ENCODE measurements around the gene WDR37.

WDR37 gene

DNA sequence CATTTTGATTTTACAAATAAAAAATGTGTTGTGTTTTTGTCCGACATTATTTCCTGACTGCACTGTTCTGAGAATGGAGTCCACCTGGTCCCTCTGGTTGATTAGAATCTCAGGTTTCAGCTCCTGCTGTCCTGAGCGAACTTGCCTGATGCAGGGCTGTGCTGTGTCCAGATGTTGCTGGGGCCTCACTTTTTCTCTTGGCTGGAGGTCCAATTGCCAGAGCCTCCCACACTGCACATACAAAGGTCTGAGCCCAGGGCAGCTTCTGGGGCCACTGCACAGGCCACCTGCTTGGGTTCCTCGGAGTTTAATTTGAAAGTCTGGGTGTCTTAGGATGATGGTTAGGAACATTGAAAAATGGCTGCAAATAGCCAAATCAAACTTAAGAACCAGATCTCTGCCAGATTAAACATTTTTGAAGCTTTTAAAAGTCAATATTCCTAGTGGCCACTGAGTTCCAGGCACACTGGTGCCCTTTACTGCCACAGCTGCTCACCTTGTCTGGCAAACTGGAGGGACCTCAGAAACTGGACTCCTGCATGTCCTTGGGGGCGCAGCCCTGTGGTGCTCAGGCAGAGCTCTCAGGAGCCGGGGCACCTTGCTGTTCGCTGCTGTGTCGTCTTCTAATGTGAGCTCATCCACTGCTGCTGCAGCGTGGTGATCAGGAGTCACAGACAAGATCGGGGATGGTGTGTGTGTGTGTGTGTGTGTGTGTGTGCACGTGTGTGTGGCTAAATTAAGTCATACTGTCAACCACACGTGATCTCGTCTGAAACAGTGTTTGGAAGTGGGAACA is 75.0 kb downstream of the WDR37 start:
- DNase-seq, result no peak

DNA sequence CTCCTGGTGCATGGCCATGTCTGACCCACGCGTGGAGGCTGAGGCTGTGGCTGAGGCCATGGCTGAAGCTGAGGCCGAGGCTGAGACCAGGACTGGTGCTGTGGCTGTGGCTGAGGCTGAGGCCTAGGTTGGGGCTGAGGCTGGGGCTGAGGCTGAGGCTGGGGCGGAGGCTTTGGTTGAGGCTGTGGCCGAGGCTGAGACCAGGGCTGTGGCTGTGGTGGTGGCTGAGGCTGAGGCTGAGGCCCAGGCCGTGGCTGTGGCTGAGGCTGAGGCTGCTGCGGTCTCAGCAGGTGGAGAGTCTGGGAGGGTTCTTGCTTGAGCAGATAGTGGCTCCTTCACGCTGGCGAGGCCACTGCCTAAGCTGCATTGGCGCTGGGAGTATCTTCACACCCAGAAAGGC is 76.4 kb downstream of the WDR37 start:
- no peak for DNase-seq

DNA sequence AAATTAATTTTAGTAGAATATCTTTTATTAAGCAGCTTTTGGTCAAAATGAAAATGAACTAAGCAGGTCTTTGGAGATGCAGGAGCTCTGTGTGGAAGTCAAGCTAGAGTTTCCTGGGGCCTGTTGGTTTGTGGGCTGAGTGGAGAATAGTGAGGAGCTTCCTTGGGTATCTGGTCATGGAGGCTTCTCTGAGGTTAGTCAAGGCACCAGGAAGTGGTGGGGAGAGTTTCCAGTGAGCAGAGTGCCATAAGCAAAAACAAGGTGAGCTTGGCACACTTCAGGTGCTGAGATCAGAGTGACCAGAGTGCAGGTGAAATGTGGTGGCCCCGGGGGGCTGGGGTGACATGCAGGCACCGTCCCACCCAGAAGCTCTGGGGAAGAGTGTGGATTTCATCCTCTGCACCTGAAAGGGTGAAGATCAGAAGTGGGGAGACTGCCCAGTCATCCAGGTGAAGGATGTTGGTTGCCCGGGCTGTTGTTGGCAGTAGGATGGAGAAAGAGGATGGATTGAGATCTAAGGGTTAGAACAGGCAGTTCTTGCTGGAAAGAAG is 77.4 kb downstream of the WDR37 start:
- no peak for DNase-seq

DNA sequence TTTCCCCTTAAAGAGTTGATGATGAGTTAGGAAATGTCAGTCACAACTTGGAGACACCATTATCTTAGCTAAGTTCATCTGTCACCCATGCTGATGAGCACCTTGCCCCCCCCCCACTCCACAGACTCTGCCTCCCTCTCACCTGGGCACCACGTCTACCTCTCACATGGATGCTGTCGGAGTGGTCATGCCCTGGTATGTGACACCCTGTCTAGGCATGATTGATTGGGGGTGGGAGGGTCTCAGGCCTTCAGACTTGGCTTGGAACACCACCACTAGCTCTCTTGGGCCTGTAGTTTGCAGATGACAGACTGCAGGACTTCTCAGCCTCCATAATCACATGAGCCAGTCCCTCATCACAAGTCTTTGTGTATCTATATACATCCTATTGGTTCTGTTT is 78.0 kb downstream of the WDR37 start:
- no peak for DNase-seq

DNA sequence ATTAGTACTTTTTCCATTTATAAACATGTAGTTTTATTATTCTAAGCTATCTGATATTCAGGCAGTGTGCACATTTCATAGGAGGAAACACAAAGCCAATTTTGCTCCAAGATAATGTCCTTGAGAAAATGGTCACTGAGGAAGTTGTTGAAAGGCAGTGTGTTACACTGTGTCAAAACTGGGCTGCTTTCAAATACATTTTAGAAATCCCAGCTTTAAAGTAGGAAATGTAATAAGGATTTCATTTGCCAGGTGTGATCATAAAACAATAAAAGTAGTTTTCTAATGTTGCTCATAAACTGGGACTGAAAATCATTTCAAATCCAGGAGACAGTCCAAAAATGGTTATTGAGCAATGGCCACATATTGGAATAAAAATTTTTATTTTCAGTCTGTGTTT is 80.1 kb downstream of the WDR37 start:
- no peak for DNase-seq

DNA sequence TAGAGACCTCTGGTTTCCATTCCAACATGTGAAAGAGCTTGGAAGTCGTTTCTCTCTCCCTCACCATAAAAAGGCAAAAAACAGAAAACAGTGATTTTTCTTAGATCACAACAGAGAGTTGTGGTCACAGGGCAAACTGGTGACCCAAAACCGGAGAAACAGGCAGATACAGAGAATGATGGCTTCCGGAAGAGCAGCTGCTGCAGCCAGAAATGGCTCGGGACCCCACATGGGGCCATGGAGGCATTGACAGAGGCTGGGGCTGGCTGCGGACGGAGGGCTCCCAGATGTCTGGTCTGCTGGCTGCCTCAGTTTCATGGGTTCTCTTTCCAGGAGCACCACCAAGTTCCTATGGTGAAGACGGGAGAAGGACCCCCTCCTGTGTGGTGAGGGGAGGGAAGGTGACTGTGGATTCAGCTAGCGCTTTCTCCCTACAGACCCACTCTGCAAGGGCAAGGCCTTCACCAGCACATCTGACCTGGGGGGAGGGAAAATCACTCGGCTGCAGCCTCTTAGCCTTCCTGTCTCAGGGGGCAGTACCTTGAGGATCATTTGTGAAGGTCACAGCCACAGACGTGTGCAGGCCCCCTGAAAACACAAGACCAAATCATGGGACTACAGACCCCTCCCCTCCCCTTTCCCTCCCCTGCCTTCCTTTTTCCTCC is 81.4 kb downstream of the WDR37 start:
- DNase-seq, result no peak

DNA sequence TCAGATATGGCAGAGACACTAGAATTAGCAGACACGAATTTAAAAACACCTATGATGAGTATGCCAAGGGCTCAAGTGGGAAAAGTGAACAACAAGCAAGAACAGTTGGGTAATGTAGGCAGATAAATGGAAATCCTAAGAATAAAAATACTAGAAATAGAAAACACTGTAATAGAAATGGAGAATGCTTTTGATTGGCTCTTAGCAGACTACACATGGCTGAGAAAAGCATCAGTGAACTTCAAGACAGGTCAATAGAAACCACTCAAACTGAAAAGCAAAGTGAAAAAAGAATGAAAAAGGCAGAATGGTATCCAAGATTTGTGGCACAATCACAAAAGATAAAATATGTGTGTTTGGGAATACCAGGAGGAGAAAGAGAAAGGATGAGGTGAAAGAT is 82.3 kb downstream of the WDR37 start:
- DNase-seq, result no peak

DNA sequence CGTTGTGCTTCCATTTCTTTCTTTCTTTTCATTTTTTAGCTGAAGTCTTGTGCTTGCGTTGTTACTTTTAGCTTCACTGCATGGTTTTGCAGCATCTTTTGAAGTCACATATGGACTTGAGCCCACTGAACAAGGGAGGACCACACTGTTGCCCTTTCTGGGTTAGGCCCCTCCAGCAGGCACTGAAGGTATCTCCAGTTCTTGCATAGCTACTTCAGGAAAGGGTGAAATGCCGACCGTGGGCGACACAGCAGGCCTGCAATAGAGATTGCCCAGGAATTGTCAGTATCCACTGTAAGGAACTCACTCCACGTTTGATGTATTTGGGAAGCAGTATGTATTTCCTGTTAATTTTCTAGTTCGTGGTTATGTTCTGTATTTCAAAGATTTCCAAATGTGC is 85.1 kb downstream of the WDR37 start:
- no peak for DNase-seq

DNA sequence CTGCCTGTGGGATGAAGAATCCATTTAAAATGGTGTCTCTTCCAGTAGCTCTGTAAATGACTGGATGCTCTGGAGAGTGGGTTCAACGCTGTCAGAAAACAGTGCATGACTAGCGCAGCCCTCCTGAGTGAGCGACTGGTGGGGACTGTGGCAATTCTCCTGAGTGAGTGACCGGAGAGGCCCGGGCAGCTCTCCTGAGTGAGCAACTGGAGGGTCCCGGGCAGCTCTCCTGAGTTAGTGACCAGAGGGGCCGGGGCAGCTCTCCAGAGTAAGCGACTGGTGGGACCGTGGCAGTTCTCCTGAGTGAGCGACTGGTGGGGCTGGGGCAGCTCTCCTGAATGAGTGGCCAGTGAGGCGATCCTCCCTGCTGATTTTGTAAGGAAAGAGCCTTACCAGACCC is 85.5 kb downstream of the WDR37 start:
- DNase-seq, result no peak

DNA sequence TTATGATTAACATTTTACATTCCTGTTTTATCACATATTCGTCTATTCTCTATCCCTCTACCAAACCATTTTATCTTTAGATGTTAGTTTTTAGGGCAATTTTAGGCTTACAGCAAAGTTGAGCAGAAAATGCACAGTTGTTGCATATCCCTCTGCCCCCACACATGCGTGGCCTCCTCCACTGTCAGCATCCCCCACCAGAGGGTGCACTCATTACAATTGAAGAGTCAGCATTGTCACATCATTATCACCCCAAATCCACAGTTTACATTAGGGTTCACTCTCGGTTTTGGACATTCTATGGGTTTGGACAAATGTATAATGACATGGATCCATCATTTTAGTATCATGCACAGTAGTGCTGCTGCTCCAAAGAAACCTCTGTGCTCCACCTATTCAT is 86.4 kb downstream of the WDR37 start:
- no peak for DNase-seq

DNA sequence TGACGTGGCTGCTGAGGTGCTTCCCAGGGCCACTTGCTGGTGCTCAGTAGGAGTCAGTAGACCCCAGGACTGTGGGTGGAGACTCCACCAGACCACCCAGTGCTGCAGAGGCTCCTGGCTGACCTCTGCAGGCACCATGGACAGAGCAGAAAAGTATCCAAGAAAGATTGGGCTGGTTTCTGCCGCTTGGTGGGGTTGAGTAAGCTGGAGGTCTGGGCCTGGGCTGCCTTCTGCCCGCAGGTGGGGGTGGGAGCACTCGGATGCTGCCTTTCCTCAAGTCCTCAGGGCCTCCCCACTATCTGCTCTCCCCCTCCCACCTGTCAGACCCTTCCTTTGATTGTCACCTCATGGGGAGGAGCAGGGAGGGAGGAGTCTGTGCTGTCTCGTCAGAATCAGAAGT is 91.6 kb downstream of the WDR37 start:
- DNase-seq, result no peak

DNA sequence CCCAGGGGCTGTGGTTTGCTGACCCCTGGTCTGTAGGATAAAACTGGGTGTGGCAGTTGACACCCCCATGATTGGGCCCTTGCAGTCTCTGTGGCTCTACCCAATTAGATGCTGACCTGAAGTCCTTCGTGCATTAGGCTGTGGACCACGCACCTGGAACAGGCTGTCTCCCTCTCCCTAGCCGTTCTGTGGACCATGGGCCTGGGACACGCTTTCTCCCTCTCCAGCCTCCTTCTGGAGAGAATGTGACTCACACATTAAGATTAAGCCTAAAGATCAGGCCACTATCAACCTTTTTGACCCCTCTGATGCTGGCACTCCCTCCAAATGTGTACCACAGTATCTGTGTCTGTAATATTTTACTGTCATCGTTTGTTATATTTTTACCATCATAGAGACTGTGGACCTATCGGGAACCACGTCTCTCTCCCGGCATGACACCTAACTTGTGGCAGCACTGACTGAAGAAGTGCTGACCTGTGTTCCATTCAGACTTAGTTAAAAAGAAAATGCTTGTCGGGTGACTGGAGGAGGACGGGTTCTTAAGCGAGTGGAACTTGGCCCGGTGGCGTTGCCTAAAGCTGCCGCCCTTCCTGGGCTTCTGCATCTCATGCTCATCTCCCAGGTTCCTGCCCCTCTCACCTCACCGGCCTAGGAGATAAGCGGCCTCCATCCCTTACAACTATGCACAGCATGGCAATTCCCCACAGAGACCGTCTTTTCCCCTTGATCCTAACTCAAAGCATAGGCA is 92.8 kb downstream of the WDR37 start:
- no peak for DNase-seq

DNA sequence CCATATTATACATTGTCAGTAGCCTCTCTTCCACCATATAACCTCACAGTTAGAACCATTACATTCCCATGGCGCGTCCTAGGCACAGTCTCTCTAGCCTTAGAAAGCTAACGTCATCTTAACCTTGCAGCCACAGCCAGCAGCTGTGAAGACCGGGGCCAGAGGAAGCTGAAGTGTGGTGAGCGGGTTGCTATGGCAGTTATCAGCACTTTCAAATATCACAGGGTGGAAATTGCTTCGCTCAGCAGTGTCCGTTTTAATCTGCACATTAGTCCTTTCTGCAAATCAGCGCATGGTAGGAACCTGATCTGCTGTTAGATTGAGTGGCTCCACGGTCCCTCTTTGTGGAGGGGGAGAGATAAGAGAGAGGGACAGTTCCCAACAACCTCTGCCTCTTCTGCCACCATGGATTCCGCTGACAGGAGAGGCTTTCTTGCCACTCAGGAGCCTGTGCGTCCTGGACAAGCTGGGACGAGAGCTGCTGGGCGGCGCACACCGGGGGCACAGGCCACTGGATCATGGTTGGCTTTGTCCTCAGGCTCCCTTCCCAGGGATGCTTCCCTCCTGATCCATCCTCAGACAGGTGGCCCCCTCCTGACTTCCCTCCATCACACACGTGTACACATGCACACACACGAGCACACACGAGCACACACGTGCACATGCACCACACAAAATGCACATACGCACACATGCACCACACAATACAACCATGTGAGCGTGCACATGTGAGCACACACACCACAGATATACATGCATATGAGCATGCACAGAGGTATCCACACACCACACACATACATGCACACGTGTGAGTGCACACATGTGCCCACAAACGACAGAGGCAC is 93.8 kb downstream of the WDR37 start:
- no peak for DNase-seq

DNA sequence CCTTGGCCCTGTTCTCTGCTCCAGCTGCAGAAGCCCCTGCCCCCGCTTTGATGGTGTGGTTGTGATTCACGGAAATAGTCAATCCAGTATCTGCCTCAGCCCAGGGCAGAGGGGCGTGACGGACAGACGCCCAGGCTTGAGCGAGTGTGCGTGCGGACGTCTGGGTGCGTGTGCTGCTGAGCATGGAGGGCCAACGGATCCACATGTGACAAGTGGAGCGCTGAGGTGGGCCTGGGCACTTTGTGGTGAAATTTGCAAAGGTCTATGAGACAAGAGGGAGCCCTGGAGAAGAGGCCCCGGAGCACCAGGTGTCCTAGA is 94.4 kb downstream of the WDR37 start:
- DNase-seq, result no peak

DNA sequence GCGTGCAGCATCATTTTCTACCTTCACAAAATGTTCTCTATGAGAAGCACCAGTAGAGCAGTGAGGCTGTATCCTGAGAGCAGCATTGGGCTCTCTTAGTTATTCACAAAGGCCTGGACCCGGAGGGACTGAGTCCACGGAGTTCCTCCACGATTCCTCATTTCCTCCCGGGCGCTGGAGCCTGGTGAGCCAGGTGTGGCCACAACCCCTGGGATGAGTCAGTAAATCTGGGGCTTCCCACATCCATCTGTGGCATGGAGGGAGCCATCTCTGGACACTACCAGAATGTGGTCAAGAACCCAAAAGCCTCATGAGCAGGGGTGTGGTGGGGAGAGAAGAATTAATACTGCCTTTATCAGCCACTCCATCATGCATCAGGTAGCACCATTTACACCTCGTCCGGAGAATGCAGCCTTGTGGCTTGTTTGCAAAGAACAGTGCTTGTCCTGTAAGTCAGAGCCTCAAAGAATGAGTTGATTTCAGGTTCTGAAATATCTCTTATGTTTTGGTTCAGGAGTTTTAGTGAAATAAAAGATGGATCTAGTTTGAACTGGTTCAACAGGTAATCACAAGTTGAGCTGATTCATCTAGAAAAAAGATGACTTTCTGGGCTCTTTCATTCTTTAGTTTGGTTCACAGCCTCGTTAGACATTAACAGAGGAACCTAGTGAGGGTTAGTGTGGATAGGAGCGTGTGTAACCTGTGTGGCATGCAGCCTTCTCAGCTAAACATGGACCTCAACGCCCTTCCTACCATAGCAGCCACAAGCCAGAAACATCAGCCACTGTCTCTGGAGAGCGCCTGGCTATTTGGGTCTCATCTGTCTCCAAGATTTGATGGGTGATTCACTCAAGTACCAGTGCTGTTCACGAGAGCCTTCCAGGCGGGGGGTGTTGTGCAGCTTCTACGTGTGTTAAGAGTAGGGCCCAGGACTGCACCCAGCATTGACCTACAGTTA is 95.2 kb downstream of the WDR37 start:
- DNase-seq, result no peak

DNA sequence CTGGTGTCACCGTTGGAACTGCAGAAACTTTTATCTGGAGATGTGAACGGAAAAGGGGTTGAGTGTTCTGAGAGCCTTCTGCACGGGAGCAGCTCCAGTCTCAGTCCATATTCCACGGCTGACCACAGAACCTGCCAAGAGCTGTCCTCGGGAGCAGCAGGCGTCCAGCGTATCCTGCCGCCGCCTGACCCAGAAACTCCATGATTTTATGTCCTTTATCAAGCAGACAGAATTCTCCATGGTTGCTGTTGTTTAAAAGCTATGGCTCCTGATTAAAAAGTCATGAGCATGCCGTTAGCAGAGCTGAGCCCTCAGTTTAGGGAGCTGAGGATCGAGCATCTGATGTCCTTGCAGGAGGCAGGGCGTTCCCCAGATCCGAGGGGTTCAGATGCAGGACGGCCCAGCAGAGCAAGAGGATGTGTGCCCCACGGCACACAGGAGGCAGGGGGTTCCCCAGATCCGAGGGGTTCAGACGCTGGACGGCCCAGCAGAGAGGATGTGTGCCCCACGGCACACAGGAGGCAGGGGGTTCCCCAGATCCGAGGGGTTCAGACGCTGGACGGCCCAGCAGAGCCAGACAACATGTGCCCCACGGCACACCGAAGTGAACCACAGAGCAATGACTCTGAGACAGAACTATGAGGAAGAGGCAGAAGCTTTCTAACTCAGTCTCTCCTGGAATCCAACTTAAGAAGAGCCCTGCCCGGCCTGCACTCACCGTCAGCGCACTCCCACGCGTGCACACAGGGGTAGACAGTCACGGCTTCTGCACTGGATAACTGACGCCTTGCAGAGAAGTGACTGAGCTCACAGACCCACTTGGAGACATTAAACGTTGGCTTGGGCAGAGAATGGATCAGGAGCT is 96.4 kb downstream of the WDR37 start:
- no peak for DNase-seq

DNA sequence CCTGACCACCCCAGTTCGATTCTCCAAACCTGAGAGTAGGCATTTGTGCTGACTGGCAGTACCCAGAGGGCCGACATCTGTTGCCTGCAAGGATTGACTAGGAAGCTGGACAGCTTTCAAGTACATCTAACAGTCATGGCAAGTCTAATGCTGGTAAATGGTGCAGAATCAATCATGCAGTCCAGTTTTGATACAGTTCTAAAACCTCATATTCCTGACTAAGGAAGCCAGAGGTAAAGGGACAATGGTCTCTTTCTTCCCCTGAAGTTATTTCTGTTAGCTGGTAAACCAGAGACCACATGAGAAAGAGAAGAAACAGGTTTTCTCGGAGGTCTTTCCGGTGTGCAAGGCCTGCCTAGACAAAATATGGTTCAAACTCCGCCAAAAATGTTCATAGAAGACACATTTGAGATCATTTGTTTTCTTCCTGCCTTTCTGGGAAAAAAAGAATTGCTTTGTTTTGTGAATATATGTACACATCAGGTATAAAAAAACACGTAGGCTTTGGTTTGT is 97.1 kb downstream of the WDR37 start:
- DNase-seq, result no peak

DNA sequence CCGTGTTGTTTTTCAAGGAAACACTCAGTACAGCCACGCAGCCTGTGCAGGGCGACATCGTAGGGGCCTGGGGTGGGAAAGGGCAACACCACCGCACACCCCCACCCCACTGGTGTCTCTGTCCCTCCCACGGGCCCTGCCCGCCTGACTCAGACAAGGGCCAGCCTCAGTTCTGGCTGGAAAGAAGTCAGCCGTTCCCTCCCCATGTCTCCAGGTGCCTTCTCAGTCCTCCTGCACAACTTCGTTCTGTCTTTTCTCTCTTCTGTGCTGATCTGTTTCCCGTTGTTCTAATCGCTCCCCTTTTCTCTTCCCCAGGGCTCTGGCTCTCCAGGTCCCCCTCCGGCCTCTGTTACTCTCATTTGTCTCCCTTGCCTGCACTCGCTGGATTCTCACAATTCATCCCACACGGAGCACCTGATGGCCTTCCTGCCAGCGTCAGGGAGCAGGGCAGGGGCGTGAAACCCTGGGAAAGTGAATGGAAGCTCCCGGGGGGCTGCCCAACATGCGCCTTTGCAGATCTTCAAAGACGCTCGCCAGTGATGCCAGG is 97.7 kb downstream of the WDR37 start:
- no peak for DNase-seq

DNA sequence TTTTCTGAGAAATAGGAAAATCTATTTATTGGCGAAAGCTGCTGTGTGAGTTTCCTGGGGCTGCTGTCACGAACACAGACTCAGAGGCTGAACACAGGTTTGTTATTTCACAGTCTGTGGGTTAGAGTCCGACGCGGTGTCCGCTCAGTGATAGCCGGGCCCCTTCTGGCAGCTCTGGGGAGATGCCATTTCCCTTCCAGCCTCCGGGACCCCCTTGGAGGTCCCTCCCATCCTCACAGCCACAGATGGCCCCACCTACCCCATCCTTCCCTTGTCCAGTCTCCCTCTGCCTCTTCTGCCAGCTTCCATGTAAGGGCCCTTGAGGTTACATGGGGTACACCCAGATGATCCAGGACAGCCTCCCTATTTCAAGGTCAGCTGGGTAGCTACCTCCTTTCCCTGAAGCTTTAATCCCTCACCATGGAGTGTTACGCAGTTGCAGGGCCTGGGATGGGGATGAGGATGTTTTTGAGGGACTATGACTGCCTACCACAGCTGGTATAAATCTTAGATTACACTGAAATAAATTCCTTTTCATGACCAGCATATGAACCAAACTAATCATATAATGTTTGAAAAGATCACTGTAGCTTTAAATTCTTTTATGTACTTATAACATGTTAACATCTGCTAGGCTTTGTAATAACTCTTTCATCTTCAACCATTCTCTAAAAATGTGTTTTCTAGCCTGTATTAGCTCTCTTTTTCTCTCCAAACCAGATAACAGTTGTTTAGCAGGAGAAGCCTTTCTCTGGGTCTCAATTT is 98.5 kb downstream of the WDR37 start:
- no peak for DNase-seq
